Measurements from ENCODE around the gene TMPRSS13. TPM values are rescaled to one million over a fixed set of nuclear protein-coding genes. Genes with fewer than 3 reads are reported as not detected.
"Not testable (repeated sequence)": the region's sequence is repeated elsewhere in the genome, so short reads cannot be mapped to it uniquely, and the experiment has no call there.

TMPRSS13 gene
- total and polyA plus RNA-seq, 2 of the 13 experiments (the other 11 are each of a cell fraction or from before 2014, with no cell fraction given): not detected

GRCh38 chr11:117927926-117928325 is 1.3 kb downstream of the TMPRSS13 start:
- Histone ChIP-seq H3K9me3 (ENCODE audit: low read length) (no peaks in the 10 kb centered on the region), H3K79me2 (ENCODE audit: insufficient read depth, low read length) (no peaks in the 10 kb centered on the region), H3K4me2 (ENCODE audit: low read depth, low read length) (no peak overlapping the region), H4K20me1 (ENCODE audit: insufficient read depth, low read length) (no peaks in the 10 kb centered on the region), H3K4me3 (replicated peaks in 1 of 3; ENCODE audit: insufficient read depth in 1 of 3, low read depth in 2 of 3, low read length in 3 of 3) (no peak overlapping the region), H3K4me1 (ENCODE audit: insufficient read depth, low read length) (no peaks in the 10 kb centered on the region), H3K27me3 (ENCODE audit: control insufficient read depth in 1 of 2, insufficient read depth in 2 of 2, low read length in 2 of 2) (peaks cover 2 to 38% of the 10 kb centered on the region in 2 experiments; a peak in 3 of 5 replicates), H2AFZ (ENCODE audit: low read length) (no peak overlapping the region), H3K36me3 (replicated peaks in 1 of 2; ENCODE audit: control insufficient read depth in 1 of 2, insufficient read depth in 2 of 2, low read length in 2 of 2) (no peaks in the 10 kb centered on the region), H3K27ac (ENCODE audit: extremely low read length, insufficient read depth, low read length) (no peak overlapping the region), H3K9ac (ENCODE audit: insufficient read depth, low read depth, low read length) (no peak overlapping the region)
- FAIRE-seq (no peak), ATAC-seq (no peak), DNase-seq (ENCODE audit: low spot score) (no peak)
- no TSS peak for BruUV-seq (replicated peaks)
- POLR2A ChIA-PET: no interaction called here
- 13% methylated on average over 3 of the region's 3 CpGs for WGBS (ENCODE audit: low lambda C conversion rate)
- intact Hi-C loops (cut with micrococcal nuclease; ENCODE audit: unreplicated experiment): no loop called here
- CTCF ChIA-PET (ENCODE audit: low intra/inter-chr PET ratio, low total read pairs): no interaction called here
- in situ Hi-C loops (cut with HindIII; ENCODE audit: extremely low pct_ligation_motif_present, low pct_unique_long_range_greater_than_20kb): loop anchor here (25.0 kb wide), 1 partner anchor 491 kb away; no protein-coding TSS in a partner anchor
- TF ChIP-seq CHD4 (IDR thresholded peaks at IDR 0.05; ENCODE audit: borderline replicate concordance, low read length): no peak
- TF ChIP-seq E2F1 (CRISPR knock-in tag; IDR thresholded peaks at IDR 0.05): no peak
- TF ChIP-seq DNMT1 (CRISPR knock-in tag; IDR thresholded peaks at IDR 0.05): no peak
- no peak for TF ChIP-seq ZBTB3 (CRISPR knock-in tag; IDR thresholded peaks at IDR 0.05; ENCODE audit: borderline replicate concordance, low read depth)
- TF ChIP-seq, protein P1, sequence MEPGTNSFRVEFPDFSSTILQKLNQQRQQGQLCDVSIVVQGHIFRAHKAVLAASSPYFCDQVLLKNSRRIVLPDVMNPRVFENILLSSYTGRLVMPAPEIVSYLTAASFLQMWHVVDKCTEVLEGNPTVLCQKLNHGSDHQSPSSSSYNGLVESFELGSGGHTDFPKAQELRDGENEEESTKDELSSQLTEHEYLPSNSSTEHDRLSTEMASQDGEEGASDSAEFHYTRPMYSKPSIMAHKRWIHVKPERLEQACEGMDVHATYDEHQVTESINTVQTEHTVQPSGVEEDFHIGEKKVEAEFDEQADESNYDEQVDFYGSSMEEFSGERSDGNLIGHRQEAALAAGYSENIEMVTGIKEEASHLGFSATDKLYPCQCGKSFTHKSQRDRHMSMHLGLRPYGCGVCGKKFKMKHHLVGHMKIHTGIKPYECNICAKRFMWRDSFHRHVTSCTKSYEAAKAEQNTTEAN (CRISPR knock-in tag; conservative IDR thresholded peaks at IDR 0.05): no peak
- no peak for TF ChIP-seq RELA (CRISPR knock-in tag; IDR thresholded peaks at IDR 0.05)
- no peak for TF ChIP-seq IKZF4 (CRISPR knock-in tag; IDR thresholded peaks at IDR 0.05; ENCODE audit: borderline replicate concordance, low read depth, not compliant biosample characterization)
- TF ChIP-seq ZSCAN22 (CRISPR knock-in tag; IDR thresholded peaks at IDR 0.05): no peak
- TF ChIP-seq ZNF264 (CRISPR knock-in tag; IDR thresholded peaks at IDR 0.05): no peak
- TF ChIP-seq MTA3 (CRISPR knock-in tag; IDR thresholded peaks at IDR 0.05): no peak
- TF ChIP-seq, protein P2, sequence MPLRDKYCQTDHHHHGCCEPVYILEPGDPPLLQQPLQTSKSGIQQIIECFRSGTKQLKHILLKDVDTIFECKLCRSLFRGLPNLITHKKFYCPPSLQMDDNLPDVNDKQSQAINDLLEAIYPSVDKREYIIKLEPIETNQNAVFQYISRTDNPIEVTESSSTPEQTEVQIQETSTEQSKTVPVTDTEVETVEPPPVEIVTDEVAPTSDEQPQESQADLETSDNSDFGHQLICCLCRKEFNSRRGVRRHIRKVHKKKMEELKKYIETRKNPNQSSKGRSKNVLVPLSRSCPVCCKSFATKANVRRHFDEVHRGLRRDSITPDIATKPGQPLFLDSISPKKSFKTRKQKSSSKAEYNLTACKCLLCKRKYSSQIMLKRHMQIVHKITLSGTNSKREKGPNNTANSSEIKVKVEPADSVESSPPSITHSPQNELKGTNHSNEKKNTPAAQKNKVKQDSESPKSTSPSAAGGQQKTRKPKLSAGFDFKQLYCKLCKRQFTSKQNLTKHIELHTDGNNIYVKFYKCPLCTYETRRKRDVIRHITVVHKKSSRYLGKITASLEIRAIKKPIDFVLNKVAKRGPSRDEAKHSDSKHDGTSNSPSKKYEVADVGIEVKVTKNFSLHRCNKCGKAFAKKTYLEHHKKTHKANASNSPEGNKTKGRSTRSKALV (CRISPR knock-in tag; IDR thresholded peaks at IDR 0.05): no peak

DNA sequence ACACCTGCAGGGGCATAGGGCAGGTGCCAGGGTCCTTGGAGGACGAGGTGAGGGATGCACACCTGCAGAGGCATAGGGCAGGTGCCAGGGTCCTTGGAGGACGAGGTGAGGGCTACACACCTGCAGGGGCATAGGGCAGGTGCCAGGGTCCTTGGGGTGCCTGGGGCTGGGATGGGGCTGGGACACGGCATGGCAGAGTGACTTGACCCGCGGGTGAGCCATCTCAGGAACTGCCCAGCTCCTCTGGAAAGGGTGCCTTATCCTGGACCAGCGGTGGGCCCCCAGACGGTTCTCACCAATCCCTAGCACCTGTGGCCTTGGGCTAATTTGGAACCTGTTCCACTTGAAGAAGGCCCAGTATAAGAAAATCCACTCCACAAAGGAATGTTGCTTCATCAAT is 3.0 kb downstream of the TMPRSS13 start:
- H3K36me3 ChIP-seq (replicated peaks in 1 of 2; ENCODE audit: control insufficient read depth in 1 of 2, insufficient read depth in 2 of 2, low read length in 2 of 2); intact Hi-C loops (cut with micrococcal nuclease; ENCODE audit: unreplicated experiment); ATAC-seq; H3K79me2 ChIP-seq (ENCODE audit: insufficient read depth, low read length); H3K9me3 ChIP-seq (ENCODE audit: low read length); H3K4me2 ChIP-seq (ENCODE audit: low read depth, low read length); DNase-seq (ENCODE audit: low spot score); FAIRE-seq; CTCF ChIA-PET (ENCODE audit: low intra/inter-chr PET ratio, low total read pairs); H2AFZ ChIP-seq (ENCODE audit: low read length); H4K20me1 ChIP-seq (ENCODE audit: insufficient read depth, low read length); H3K27ac ChIP-seq (ENCODE audit: extremely low read length, insufficient read depth, low read length); H3K4me3 ChIP-seq (replicated peaks in 1 of 3; ENCODE audit: insufficient read depth in 1 of 3, low read depth in 2 of 3, low read length in 3 of 3); BruUV-seq (replicated peaks); H3K4me1 ChIP-seq (ENCODE audit: insufficient read depth, low read length); H3K9ac ChIP-seq (ENCODE audit: insufficient read depth, low read depth, low read length); POLR2A ChIA-PET: not testable (repeated sequence)
- 0% methylated on average over 1 of the region's 7 CpGs for WGBS (ENCODE audit: low lambda C conversion rate)
- H3K27me3 ChIP-seq (ENCODE audit: control insufficient read depth in 1 of 2, insufficient read depth in 2 of 2, low read length in 2 of 2): peaks cover 2 to 29% of the 10 kb centered on the region in 2 experiments; a peak in 4 of 5 replicates
- in situ Hi-C loops (cut with HindIII; ENCODE audit: extremely low pct_ligation_motif_present, low pct_unique_long_range_greater_than_20kb): loop anchor here (25.0 kb wide), 1 partner anchor 489 kb away; no protein-coding TSS in a partner anchor

Measured in HepG2 (cell line).